ENCODE measurements around the gene KRTAP20-4.

The KRTAP20-4 gene

DNA sequence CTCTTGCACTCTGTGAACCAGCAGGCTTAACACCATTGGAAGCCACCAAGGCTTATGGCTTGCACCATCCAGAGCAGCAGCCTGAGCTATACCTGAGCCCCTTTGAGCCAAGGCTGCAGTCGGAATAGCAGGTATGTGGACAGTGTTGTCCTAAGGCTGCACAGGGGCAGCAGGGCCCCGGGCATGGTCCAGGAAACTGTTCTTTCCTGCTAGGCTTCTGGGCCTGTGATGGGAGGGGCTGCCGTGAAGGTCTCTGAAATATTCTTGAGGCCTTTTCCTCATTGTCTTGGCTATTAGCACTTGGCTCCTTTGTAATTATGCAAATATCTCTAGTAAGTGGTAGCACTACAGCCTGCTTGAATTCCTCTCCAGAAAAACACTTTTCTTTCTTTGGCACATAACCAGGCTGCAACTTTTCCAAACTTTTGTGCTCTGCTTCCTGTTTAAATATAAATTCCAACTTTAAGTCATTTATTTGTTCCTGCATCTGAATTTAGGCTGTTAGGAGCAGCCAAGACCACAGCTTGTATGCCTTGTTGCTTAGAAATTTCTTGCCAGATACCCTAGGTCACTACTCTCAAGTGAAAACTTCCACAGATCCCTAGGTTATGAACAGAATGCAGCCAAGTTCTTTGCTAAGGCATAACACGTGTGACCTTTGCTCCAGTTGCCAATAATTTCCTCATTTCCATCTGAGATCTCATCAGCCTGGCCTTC is 5.2 kb downstream of the KRTAP20-4 start:
- H3K27me3 ChIP-seq: no peaks in the 10 kb centered on the region
- H3K9me3 ChIP-seq: peaks cover 0 to 5% (median 0%) of the 10 kb centered on the region in 3 donors
- H3K4me1 ChIP-seq: no peaks in the 10 kb centered on the region
- H3K27ac ChIP-seq: no peak overlapping the region
- no peaks in the 10 kb centered on the region for H3K36me3 ChIP-seq
- intact Hi-C loops (cut with DNase I; ENCODE audit: low total_unique reads): no loop called here
- no peak for DNase-seq
- TF ChIP-seq, protein P1, sequence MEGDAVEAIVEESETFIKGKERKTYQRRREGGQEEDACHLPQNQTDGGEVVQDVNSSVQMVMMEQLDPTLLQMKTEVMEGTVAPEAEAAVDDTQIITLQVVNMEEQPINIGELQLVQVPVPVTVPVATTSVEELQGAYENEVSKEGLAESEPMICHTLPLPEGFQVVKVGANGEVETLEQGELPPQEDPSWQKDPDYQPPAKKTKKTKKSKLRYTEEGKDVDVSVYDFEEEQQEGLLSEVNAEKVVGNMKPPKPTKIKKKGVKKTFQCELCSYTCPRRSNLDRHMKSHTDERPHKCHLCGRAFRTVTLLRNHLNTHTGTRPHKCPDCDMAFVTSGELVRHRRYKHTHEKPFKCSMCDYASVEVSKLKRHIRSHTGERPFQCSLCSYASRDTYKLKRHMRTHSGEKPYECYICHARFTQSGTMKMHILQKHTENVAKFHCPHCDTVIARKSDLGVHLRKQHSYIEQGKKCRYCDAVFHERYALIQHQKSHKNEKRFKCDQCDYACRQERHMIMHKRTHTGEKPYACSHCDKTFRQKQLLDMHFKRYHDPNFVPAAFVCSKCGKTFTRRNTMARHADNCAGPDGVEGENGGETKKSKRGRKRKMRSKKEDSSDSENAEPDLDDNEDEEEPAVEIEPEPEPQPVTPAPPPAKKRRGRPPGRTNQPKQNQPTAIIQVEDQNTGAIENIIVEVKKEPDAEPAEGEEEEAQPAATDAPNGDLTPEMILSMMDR (IDR thresholded peaks at IDR 0.05): no peak
- no peak overlapping the region for H3K4me3 ChIP-seq

DNA sequence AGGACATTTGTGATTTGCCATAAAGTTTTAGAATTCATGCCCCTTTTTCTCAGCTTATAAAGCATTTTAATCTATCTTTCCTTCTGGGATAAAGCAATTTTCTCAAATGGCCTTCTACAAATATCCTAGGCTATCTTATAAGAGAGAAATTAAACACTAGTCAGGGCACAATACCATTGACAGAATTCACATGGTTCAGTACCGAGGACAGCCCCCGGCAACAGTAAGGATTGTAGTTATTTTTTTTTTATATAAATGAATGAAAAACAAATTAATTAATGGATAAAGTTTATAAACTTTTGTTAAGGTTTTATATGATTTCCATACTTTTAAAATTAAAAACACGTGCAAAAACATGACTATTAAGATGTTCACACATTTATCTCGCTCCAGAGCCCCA is 7.7 kb downstream of the KRTAP20-4 start:
- no peaks in the 10 kb centered on the region for H3K36me3 ChIP-seq
- H3K27ac ChIP-seq: no peak overlapping the region
- intact Hi-C loops (cut with DNase I; ENCODE audit: low total_unique reads): no loop called here
- H3K9me3 ChIP-seq: peaks cover 0 to 5% (median 0%) of the 10 kb centered on the region in 3 donors
- H3K4me3 ChIP-seq: no peak overlapping the region
- TF ChIP-seq, protein P1 (IDR thresholded peaks at IDR 0.05): no peak
- DNase-seq: no peak
- H3K4me1 ChIP-seq: no peaks in the 10 kb centered on the region
- no peaks in the 10 kb centered on the region for H3K27me3 ChIP-seq

DNA sequence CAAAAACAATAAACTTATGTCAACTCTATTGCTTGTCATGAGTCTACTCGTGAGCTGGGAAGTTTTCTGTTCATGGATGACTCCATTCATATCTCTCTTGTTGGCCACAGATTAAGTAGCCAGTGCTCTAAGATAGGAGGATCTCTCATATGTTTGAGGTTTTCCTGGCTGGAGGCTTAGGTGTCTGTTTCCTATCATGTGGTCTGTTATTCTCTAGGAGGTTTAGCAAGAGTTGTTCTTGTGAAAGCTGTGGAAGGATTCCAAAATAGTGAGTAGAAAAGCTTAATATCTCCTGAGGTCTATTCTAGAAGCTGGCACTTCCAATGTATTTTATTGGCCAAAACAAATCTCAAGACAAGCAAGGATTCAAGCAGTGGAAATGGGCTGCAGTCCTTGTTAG is 8.8 kb downstream of the KRTAP20-4 start:
- intact Hi-C loops (cut with DNase I; ENCODE audit: low total_unique reads): no loop called here
- Histone ChIP-seq H3K4me1 (no peaks in the 10 kb centered on the region), H3K36me3 (no peaks in the 10 kb centered on the region), H3K27me3 (no peaks in the 10 kb centered on the region), H3K4me3 (no peak overlapping the region), H3K9me3 (peaks cover 0 to 5% (median 0%) of the 10 kb centered on the region in 3 donors), H3K27ac (no peak overlapping the region)
- DNase-seq: no peak
- TF ChIP-seq, protein P1 (IDR thresholded peaks at IDR 0.05): no peak

DNA sequence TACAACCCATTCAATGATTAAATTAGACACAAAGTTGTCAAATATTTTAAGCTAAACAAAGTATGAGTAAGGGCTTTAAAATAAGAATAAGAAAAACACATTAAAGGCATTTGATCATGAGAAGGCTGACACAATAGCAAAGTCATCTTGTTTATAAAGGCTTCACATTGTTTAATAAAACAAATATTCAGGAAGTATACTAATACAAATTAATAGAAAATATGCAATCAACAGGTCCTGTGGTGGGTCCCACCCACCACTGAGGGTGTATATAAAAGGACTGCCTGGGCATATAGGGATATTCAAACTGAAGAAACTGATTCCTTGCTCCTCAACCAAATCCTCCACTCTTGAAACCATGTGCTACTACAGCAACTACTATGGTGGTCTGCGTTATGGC is 14.5 kb downstream of the KRTAP20-4 start, which contains the start of gene KRTAP20-2:
KRTAP20-2 (plus strand) TSS at position 301 of the 400 bp plus-strand sequence; CDS start at position 359, 58 bp downstream.
- no peak for DNase-seq
- no peak within 1 kb of the TSS for H3K4me3 ChIP-seq
- intact Hi-C loops (cut with DNase I; ENCODE audit: low total_unique reads): no loop called here
- no peak within 1 kb of the TSS for H3K27ac ChIP-seq
- H3K4me1 ChIP-seq: no peaks in the 10 kb centered on the region
- H3K27me3 ChIP-seq: no peaks in the 10 kb centered on the region
- TF ChIP-seq, protein P1 (IDR thresholded peaks at IDR 0.05): no peak
- H3K36me3 ChIP-seq: no peaks in the 10 kb centered on the region
- no peaks in the 10 kb centered on the region for H3K9me3 ChIP-seq

DNA sequence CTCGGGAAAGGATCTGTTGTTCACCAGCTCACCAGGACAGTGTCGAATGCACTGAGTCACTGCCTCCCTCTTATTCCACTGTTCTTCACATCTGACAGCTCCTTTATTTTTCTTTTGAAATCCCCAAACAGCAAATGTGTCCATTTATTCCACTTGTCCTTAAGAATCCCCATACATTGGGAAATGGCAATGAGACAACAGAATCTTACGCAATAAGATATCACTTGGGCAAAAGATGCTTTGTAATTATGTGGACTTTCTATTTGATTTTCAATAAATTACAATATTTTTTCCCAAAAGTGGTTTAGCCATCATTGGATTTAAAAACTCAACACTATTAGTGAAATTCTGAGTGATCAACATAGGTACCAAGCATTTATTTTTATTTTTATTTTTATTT is 18.3 kb downstream of the KRTAP20-4 start:
- no peak for DNase-seq
- H3K36me3 ChIP-seq: no peaks in the 10 kb centered on the region
- intact Hi-C loops (cut with DNase I; ENCODE audit: low total_unique reads): no loop called here
- H3K9me3 ChIP-seq: no peaks in the 10 kb centered on the region
- TF ChIP-seq, protein P1 (IDR thresholded peaks at IDR 0.05): no peak
- H3K27ac ChIP-seq: no peak overlapping the region
- H3K27me3 ChIP-seq: no peaks in the 10 kb centered on the region
- H3K4me3 ChIP-seq: no peak overlapping the region
- H3K4me1 ChIP-seq: no peaks in the 10 kb centered on the region
